SJCRH30 (cell line): ENCODE measurements around the gene CHERP. TPM values are rescaled to one million over a fixed set of nuclear protein-coding genes. Genes with fewer than 3 reads are reported as not detected.

Experiments used
- DNase-seq, 2 experiments: peaks; one replicate each; pipeline ENCODE4 v3.0.0-alpha.2; 2015 to 2020
- H3K27ac ChIP-seq: fragments of 250-450 bp; sonication (Bioruptor Pico); 2 replicates; pipeline ENCODE4 v1.5.1; 2020; ENCODE audit warnings: mild to moderate bottlenecking, moderate library complexity
- H3K27me3 ChIP-seq: fragments of 250-450 bp; sonication (Bioruptor Pico); 2 replicates; pipeline ENCODE4 v1.5.1; 2020; ENCODE audit warnings: mild to moderate bottlenecking, moderate library complexity
- H3K36me3 ChIP-seq: fragments of 250-450 bp; sonication (Bioruptor Pico); 2 replicates; pipeline ENCODE4 v1.5.1; 2020; ENCODE audit warnings: mild to moderate bottlenecking, moderate library complexity
- H3K4me1 ChIP-seq: fragments of 250-450 bp; sonication (Bioruptor Pico); 2 replicates; pipeline ENCODE4 v1.5.1; 2020; ENCODE audit warnings: mild to moderate bottlenecking, moderate library complexity
- H3K4me3 ChIP-seq: fragments of 250-450 bp; sonication (Bioruptor Pico); 2 replicates; pipeline ENCODE4 v1.5.1; 2020; ENCODE audit warnings: mild to moderate bottlenecking, moderate library complexity
- H3K9me3 ChIP-seq: fragments of 250-450 bp; sonication (Bioruptor Pico); replicated peaks from 2 replicates; pipeline ENCODE4 v1.5.1; 2020; ENCODE audit warnings: mild to moderate bottlenecking, moderate library complexity
- total RNA-seq: library from RNA; depleted of rRNA; stranded (reverse); fragments of >200 nt; shearing (Covaris generic); gene quantifications from 2 replicates; pipeline ENCODE4 v1.2.3, GENCODE V29; 2014; rRNA removed

Gene CHERP
- total RNA-seq: 21.1 and 23.0 TPM in 2 replicates

- DNase-seq: peak; percentile 95 to 97
- Histone ChIP-seq H3K4me1 (no peaks in the 10 kb centered on the region), H3K4me3 (peak within 1 kb of the TSS; percentile 96), H3K36me3 (peaks cover 32% of the 10 kb centered on the region), H3K9me3 (no peaks in the 10 kb centered on the region), H3K27me3 (no peaks in the 10 kb centered on the region), H3K27ac (peak within 1 kb of the TSS; percentile 82)
Measured at GRCh38 chr19:16542045-16542909, at the start of gene CHERP. TSS of gene CHERP (minus strand) at chr19:16542437. CDS start at chr19:16542378, 59 bp downstream.

- Histone ChIP-seq H3K4me1 (peaks cover 24% of the 10 kb centered on the region; the same call in 1 of the 2 replicates), H3K27ac (no peak overlapping the region), H3K36me3 (no peaks in the 10 kb centered on the region), H3K27me3 (no peaks in the 10 kb centered on the region), H3K4me3 (no peak overlapping the region), H3K9me3 (no peaks in the 10 kb centered on the region)
- no peak for DNase-seq
Measured at GRCh38 chr19:16590876-16591802, 48.9 kb upstream of the CHERP start.

- H3K4me1 ChIP-seq: peaks cover 26% of the 10 kb centered on the region
- H3K9me3 ChIP-seq: no peaks in the 10 kb centered on the region
- DNase-seq: no peak
- H3K4me3 ChIP-seq: no peak overlapping the region
- no peak overlapping the region for H3K27ac ChIP-seq
- no peaks in the 10 kb centered on the region for H3K36me3 ChIP-seq
- no peaks in the 10 kb centered on the region for H3K27me3 ChIP-seq
Measured at GRCh38 chr19:16589917-16590316, 47.7 kb upstream of the CHERP start.

- H3K27ac ChIP-seq: no peak overlapping the region
- H3K4me1 ChIP-seq: peaks cover 33% of the 10 kb centered on the region
- no peaks in the 10 kb centered on the region for H3K27me3 ChIP-seq
- no peaks in the 10 kb centered on the region for H3K9me3 ChIP-seq
- H3K4me3 ChIP-seq: no peak overlapping the region
- DNase-seq: no peak
- H3K36me3 ChIP-seq: no peaks in the 10 kb centered on the region
Measured at GRCh38 chr19:16588824-16589577, 46.8 kb upstream of the CHERP start.

GRCh38 chr19:16587833-16588823 lies 45.9 kb upstream of the CHERP start:
- Histone ChIP-seq H3K9me3 (no peaks in the 10 kb centered on the region), H3K4me1 (peaks cover 42% of the 10 kb centered on the region), H3K27me3 (no peaks in the 10 kb centered on the region), H3K4me3 (no peak overlapping the region), H3K27ac (no peak overlapping the region), H3K36me3 (no peaks in the 10 kb centered on the region)
- DNase-seq: peak; percentile 34 to 51

- no peak overlapping the region for H3K27ac ChIP-seq
- DNase-seq: no peak
- H3K4me1 ChIP-seq: peaks cover 40% of the 10 kb centered on the region
Measured at GRCh38 chr19:16586991-16587832, 45.0 kb upstream of the CHERP start.

GRCh38 chr19:16586477-16586871 lies 44.2 kb upstream of the CHERP start:
- Histone ChIP-seq H3K4me1 (peaks cover 38% of the 10 kb centered on the region), H3K27ac (no peak overlapping the region), H3K9me3 (no peaks in the 10 kb centered on the region), H3K27me3 (no peaks in the 10 kb centered on the region), H3K36me3 (no peaks in the 10 kb centered on the region; the same call in 1 of the 2 replicates), H3K4me3 (no peak overlapping the region)
- no peak for DNase-seq

More at GRCh38 chr19:16586991-16587832, 45.0 kb upstream of the CHERP start:
- Histone ChIP-seq H3K4me3 (no peak overlapping the region), H3K27me3 (no peaks in the 10 kb centered on the region), H3K36me3 (no peaks in the 10 kb centered on the region), H3K9me3 (no peaks in the 10 kb centered on the region)

- no peak for DNase-seq
- no peaks in the 10 kb centered on the region for H3K27me3 ChIP-seq
- H3K4me1 ChIP-seq: peaks cover 38% of the 10 kb centered on the region
- H3K9me3 ChIP-seq: no peaks in the 10 kb centered on the region
- no peak overlapping the region for H3K4me3 ChIP-seq
- H3K36me3 ChIP-seq: no peaks in the 10 kb centered on the region; the same call in 1 of the 2 replicates
- no peak overlapping the region for H3K27ac ChIP-seq
Measured at GRCh38 chr19:16585808-16586476, 43.7 kb upstream of the CHERP start.

- Histone ChIP-seq H3K4me3 (no peak overlapping the region), H3K27ac (no peak overlapping the region), H3K36me3 (no peaks in the 10 kb centered on the region; the same call in 1 of the 2 replicates), H3K9me3 (no peaks in the 10 kb centered on the region), H3K27me3 (no peaks in the 10 kb centered on the region), H3K4me1 (peaks cover 38% of the 10 kb centered on the region)
- no peak for DNase-seq
Measured at GRCh38 chr19:16585094-16585801, 43.0 kb upstream of the CHERP start.

- Histone ChIP-seq H3K27me3 (no peaks in the 10 kb centered on the region), H3K36me3 (no peaks in the 10 kb centered on the region; the same call in 1 of the 2 replicates), H3K27ac (no peak overlapping the region), H3K4me1 (peaks cover 35% of the 10 kb centered on the region), H3K4me3 (no peak overlapping the region), H3K9me3 (no peaks in the 10 kb centered on the region)
- peak; percentile 88 to 90 for DNase-seq
Measured at GRCh38 chr19:16584248-16585093, 42.2 kb upstream of the CHERP start.
